ENCODE results near the gene NELFA.
"Not testable (repeated sequence)": the region's sequence is repeated elsewhere in the genome, so short reads cannot be mapped to it uniquely, and the experiment has no call there.

NELFA gene

DNA sequence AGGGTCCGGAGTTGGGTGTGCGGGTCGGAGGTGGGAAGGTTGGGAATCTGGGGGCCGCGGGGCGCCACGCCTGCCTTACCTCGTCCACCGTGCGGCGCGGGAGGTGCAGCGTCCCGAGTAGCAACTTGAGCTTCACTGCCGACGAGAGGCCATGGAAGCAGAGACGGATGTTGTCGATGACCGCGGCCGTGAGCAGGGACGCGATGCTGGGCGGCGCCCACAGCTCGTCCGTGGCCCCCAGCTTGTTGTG, 178 bp downstream of the NELFA start:
- H3K4me3 ChIP-seq (ENCODE audit: low read depth, low read length) = peak overlapping the region; percentile 80
- TF ChIP-seq CTCF (IDR thresholded peaks at IDR 0.05; ENCODE audit: low read depth, low read length) = no peak

- TF ChIP-seq CTCF (IDR thresholded peaks at IDR 0.05; ENCODE audit: low read depth, low read length) = no peak
- H3K4me3 ChIP-seq (ENCODE audit: low read depth, low read length) = peak overlapping the region; percentile 80
Measured at GRCh38 chr4:2007804-2008670, 737 bp downstream of the NELFA start.

DNA sequence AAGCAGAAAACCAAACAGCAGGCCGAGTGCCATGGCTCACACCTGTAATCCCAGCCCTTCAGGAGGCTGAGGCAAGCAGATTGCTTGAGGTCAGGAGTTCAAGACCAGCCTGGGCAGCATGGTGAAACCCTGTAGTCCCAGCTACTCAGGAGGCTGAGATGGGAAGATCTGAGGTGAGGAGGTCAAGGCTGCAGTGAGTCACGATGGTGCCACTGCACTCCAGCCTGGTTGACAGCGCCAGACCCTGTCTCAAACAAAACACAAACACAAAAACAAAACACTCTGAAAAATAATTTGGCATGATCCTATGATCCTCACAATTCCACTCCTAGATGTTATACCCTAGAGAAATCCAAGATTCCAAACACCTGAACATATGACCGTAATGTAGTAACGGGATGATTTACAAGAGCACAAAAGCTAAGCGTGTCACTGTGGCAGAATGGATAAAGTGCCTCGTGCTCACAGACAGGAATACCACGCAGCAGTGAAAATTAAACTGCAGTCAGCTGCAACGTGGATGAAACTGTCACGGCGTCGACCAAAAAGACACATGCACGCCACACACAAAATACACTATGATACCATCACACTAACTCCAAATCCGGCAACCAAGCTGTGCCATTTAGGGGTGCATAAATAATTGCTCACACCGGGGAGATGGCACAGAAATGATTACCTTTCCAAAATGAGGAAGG, 1.7 kb downstream of the NELFA start:
- peak overlapping the region; percentile 80 for H3K4me3 ChIP-seq (ENCODE audit: low read depth, low read length)
- TF ChIP-seq CTCF (IDR thresholded peaks at IDR 0.05; ENCODE audit: low read depth, low read length) = no peak

DNA sequence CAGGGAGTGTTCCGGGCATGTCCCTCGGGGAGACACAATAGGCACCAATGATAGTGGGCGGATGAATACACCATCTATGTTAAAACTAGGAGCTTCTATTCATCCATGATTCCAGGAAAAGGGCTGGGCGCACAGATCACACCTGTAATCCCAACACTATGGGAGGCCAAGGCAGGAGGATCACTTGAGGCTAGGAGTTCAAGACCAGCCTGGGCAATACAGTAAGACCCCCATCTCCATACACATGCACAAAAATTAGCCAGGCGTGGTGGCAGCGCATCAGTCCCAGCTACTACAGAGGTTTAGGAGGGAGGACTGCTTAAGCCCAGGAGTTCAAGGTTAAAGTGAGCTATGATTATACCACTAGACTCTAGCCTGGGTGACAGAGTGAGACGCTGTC, 2.4 kb downstream of the NELFA start:
- H3K4me3 ChIP-seq (ENCODE audit: low read depth, low read length) = no peak overlapping the region
- no peak for TF ChIP-seq CTCF (IDR thresholded peaks at IDR 0.05; ENCODE audit: low read depth, low read length)

DNA sequence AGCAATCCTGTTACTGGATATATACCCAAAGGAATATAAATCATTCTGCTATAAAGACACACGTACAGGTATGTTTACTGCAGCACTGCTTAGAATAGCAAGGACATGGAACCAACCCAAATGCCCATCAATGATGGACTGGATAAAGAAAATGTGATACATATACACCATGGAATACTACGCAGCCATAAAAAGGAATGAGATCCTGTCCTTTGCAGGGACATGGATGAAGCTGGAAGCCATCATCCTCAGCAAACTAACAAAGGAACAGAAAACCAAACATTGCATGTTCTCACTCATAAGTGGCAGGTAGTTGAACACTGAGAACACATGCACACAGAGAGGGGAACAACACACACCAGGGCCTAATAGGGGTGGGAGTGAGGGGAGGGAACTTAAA, 5.4 kb downstream of the NELFA start:
- not testable (repeated sequence) for H3K4me3 ChIP-seq (ENCODE audit: low read depth, low read length)

- not testable (repeated sequence) for H3K4me3 ChIP-seq (ENCODE audit: low read depth, low read length)
Measured at GRCh38 chr4:1999308-1999707, 9.5 kb downstream of the NELFA start.

DNA sequence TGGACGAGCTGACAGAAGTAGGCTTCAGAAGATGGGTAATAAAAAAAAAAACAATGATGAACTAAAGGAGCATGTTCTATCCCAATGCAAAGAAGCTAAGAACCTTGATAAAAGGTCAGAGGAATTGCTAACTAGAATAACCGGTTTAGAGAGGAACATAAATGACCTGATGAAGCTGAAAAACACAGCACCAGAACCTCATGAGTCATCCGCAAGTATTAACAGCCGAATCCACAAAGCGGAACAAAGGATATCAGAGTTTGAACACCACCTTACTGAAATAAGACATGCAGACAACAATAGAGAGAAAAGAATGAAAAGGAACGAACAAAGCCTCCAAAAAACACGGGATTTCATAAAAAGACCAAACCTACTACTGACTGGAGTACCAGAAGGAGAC, 10.5 kb downstream of the NELFA start:
- no peak for TF ChIP-seq CTCF (IDR thresholded peaks at IDR 0.05; ENCODE audit: low read depth, low read length)
- H3K4me3 ChIP-seq (ENCODE audit: low read depth, low read length) = no peak overlapping the region

- no peak for TF ChIP-seq CTCF (IDR thresholded peaks at IDR 0.05; ENCODE audit: low read depth, low read length)
- no peak overlapping the region for H3K4me3 ChIP-seq (ENCODE audit: low read depth, low read length)
Measured at GRCh38 chr4:1997712-1998111, 11.1 kb downstream of the NELFA start.

All from WI38 (cell line).